K562 (cell line): ENCODE data around the gene MRPL32. TPM values are rescaled to one million over a fixed set of nuclear protein-coding genes. Genes with fewer than 3 reads are reported as not detected.
A peak's percentile ranks its signal among the peaks of the same experiment; 100 is the strongest.

Experiments used
- ARHGAP35 ChIP-seq: fragments of 450-650 bp; IDR thresholded peaks from 2 replicates; pipeline ENCODE4 v1.6.1; 2018; ENCODE audit not compliant: partially characterized antibody
- ATF1 ChIP-seq, 2 experiments: fragments of 450-650 bp in 1 of 2; IDR thresholded peaks; 2 replicates each; pipeline ENCODE4 v1.6.1; 2016; ENCODE audit warnings: missing compliant biosample characterization in 1 of 2, missing genetic modification characterization in 1 of 2
- BHLHE40 ChIP-seq: IDR thresholded peaks from 2 replicates; pipeline ENCODE4 v1.6.1; 2011; ENCODE audit warnings: low read length, improper control_type of control experiment
- RNF219 ChIP-seq: fragments of 250-450 bp; sonication (Bioruptor Pico); IDR thresholded peaks from 2 replicates; pipeline ENCODE4 v1.5.0; 2022; ENCODE audit warnings: mild to moderate bottlenecking
- SRSF9 ChIP-seq: fragments of 200-400 bp; formaldehyde crosslinking; IDR thresholded peaks from 2 replicates; pipeline ENCODE4 v1.6.1; 2017; ENCODE audit warnings: low read depth, low read length, borderline replicate concordance
- STAT6 ChIP-seq: sonication (generic); formaldehyde crosslinking; IDR thresholded peaks from 2 replicates; pipeline ENCODE4 v1.8.1; 2023; ENCODE audit warnings: mild to moderate bottlenecking, missing genetic modification reagents
- ZNF3 ChIP-seq: fragments of 250-450 bp; sonication (Bioruptor Pico); IDR thresholded peaks from 2 replicates; pipeline ENCODE4 v1.5.0; 2021; ENCODE audit warnings: mild to moderate bottlenecking, moderate library complexity
- polyA plus RNA-seq, 8 experiments: library from polyadenylated mRNA; depleted of rRNA in 4 of 8; stranded (reverse) in 5 of 8; unstranded in 3 of 8; fragments of >200 nt; fragmentation: Nextera tagmentation in 2 of 8; fragmentation: Illumina TruSeq in 1 of 8; extraction: Ambion mirVana in 2 of 8; extraction: Trizol in 1 of 8; gene quantifications; 2 replicates each; pipeline versions ENCODE4 v1.2.1 to v1.2.3, GENCODE V29; 2011 to 2014; ENCODE audit warnings: inconsistent platforms in 1 of 8, missing spikeins in 1 of 8
- total RNA-seq, 7 experiments: library from RNA; depleted of rRNA in 6 of 7; stranded (reverse); fragments of >200 nt in 6 of 7; fragmentation: Illumina TruSeq in 2 of 7; extraction: Trizol in 2 of 7; gene quantifications; 2 replicates each; pipeline versions ENCODE4 v1.2.1 to v1.2.3, GENCODE V29; 2011 to 2021; ENCODE audit warnings: low replicate concordance in 1 of 7
- TF ChIP-seq, protein P1 (sequence below): fragments of 450-650 bp; IDR thresholded peaks from 2 replicates; pipeline ENCODE4 v1.6.1; 2016; ENCODE audit warnings: mild to moderate bottlenecking, moderate library complexity

MRPL32 gene
- total and polyA plus RNA-seq, 9 of the 15 experiments (the other 6 are each of a cell fraction or from before 2014, with no cell fraction given), result 75.5 to 351 (median 138) TPM

GRCh38 chr7:42911454-42912447 lies 20.4 kb upstream of the MRPL32 start, which contains the start of gene C7orf25 (continued):
- TF ChIP-seq, protein P1, sequence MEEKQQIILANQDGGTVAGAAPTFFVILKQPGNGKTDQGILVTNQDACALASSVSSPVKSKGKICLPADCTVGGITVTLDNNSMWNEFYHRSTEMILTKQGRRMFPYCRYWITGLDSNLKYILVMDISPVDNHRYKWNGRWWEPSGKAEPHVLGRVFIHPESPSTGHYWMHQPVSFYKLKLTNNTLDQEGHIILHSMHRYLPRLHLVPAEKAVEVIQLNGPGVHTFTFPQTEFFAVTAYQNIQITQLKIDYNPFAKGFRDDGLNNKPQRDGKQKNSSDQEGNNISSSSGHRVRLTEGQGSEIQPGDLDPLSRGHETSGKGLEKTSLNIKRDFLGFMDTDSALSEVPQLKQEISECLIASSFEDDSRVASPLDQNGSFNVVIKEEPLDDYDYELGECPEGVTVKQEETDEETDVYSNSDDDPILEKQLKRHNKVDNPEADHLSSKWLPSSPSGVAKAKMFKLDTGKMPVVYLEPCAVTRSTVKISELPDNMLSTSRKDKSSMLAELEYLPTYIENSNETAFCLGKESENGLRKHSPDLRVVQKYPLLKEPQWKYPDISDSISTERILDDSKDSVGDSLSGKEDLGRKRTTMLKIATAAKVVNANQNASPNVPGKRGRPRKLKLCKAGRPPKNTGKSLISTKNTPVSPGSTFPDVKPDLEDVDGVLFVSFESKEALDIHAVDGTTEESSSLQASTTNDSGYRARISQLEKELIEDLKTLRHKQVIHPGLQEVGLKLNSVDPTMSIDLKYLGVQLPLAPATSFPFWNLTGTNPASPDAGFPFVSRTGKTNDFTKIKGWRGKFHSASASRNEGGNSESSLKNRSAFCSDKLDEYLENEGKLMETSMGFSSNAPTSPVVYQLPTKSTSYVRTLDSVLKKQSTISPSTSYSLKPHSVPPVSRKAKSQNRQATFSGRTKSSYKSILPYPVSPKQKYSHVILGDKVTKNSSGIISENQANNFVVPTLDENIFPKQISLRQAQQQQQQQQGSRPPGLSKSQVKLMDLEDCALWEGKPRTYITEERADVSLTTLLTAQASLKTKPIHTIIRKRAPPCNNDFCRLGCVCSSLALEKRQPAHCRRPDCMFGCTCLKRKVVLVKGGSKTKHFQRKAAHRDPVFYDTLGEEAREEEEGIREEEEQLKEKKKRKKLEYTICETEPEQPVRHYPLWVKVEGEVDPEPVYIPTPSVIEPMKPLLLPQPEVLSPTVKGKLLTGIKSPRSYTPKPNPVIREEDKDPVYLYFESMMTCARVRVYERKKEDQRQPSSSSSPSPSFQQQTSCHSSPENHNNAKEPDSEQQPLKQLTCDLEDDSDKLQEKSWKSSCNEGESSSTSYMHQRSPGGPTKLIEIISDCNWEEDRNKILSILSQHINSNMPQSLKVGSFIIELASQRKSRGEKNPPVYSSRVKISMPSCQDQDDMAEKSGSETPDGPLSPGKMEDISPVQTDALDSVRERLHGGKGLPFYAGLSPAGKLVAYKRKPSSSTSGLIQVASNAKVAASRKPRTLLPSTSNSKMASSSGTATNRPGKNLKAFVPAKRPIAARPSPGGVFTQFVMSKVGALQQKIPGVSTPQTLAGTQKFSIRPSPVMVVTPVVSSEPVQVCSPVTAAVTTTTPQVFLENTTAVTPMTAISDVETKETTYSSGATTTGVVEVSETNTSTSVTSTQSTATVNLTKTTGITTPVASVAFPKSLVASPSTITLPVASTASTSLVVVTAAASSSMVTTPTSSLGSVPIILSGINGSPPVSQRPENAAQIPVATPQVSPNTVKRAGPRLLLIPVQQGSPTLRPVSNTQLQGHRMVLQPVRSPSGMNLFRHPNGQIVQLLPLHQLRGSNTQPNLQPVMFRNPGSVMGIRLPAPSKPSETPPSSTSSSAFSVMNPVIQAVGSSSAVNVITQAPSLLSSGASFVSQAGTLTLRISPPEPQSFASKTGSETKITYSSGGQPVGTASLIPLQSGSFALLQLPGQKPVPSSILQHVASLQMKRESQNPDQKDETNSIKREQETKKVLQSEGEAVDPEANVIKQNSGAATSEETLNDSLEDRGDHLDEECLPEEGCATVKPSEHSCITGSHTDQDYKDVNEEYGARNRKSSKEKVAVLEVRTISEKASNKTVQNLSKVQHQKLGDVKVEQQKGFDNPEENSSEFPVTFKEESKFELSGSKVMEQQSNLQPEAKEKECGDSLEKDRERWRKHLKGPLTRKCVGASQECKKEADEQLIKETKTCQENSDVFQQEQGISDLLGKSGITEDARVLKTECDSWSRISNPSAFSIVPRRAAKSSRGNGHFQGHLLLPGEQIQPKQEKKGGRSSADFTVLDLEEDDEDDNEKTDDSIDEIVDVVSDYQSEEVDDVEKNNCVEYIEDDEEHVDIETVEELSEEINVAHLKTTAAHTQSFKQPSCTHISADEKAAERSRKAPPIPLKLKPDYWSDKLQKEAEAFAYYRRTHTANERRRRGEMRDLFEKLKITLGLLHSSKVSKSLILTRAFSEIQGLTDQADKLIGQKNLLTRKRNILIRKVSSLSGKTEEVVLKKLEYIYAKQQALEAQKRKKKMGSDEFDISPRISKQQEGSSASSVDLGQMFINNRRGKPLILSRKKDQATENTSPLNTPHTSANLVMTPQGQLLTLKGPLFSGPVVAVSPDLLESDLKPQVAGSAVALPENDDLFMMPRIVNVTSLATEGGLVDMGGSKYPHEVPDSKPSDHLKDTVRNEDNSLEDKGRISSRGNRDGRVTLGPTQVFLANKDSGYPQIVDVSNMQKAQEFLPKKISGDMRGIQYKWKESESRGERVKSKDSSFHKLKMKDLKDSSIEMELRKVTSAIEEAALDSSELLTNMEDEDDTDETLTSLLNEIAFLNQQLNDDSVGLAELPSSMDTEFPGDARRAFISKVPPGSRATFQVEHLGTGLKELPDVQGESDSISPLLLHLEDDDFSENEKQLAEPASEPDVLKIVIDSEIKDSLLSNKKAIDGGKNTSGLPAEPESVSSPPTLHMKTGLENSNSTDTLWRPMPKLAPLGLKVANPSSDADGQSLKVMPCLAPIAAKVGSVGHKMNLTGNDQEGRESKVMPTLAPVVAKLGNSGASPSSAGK, result peak; percentile 95
- TF ChIP-seq STAT6 (CRISPR knock-in tag), result no peak
- no peak for TF ChIP-seq ARHGAP35
- TF ChIP-seq ZNF3 (CRISPR knock-in tag), result no peak
- TF ChIP-seq RNF219 (CRISPR knock-in tag), result no peak
- no peak for TF ChIP-seq ATF1 (CRISPR knock-in tag; IDR thresholded peaks at IDR 0.05)
- peak; percentile 87 for TF ChIP-seq ATF1 (tag; IDR thresholded peaks at IDR 0.05)
- TF ChIP-seq SRSF9, result no peak
- peak; percentile 76 for TF ChIP-seq BHLHE40
